ENCODE results near the gene IFNA6. TPM values are rescaled to one million over a fixed set of nuclear protein-coding genes. Genes with fewer than 3 reads are reported as not detected.

IFNA6 gene
- total and polyA plus RNA-seq, 2 of the 4 experiments (the other 2 are of a cell fraction), result not detected

DNA sequence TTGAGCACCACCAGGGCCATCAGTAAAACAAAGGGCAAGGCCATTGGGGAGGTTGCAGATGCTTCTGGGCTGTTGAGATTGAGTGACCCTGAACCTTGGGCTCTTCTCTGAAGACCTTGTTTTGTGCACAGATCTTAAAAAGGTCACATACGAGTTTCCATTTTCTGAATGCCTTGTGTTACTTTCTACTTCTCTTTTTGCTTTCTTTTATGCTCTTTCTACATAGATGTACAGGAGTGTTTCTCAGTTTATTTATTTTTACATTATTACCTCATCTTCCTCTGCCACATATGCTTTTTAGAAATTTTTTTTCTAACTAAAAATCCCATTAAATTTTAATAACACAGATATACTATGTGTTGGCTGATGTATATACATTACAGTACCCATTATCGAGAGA lies 45.5 kb downstream of the IFNA6 start, which contains the start of gene IFNA5:
IFNA5 (minus strand) TSS at position 101 of the 400 bp plus-strand sequence; CDS start at position 44, 57 bp downstream.
- Histone ChIP-seq H2BK20ac (ENCODE audit: low read depth, low read length) (no peak within 1 kb of the TSS), H3K4ac (ENCODE audit: low read depth, low read length) (no peak within 1 kb of the TSS), H4K5ac (ENCODE audit: low read depth, low read length) (no peak within 1 kb of the TSS), H3K14ac (replicated peaks; ENCODE audit: low read depth, low read length) (no peak within 1 kb of the TSS), H3K27me3 (ENCODE audit: control insufficient read depth, insufficient read depth, low read length) (peaks cover 9% of the 10 kb centered on the region), H3K4me2 (ENCODE audit: low read depth, low read length) (no peak within 1 kb of the TSS), H3K4me3 (ENCODE audit: insufficient read depth, low read depth, low read length) (no peak within 1 kb of the TSS), H3K23ac (ENCODE audit: low read depth, low read length) (no peak within 1 kb of the TSS), H3K9ac (ENCODE audit: low read depth, low read length) (no peak within 1 kb of the TSS), H2BK120ac (ENCODE audit: low read depth, low read length) (no peak within 1 kb of the TSS), H4K20me1 (ENCODE audit: insufficient read depth, low read length) (no peaks in the 10 kb centered on the region), H3K36me3 (ENCODE audit: control insufficient read depth, insufficient read depth, low read length) (no peaks in the 10 kb centered on the region), H2AK9ac (replicated peaks; ENCODE audit: low read depth, low read length, poor library complexity) (no peak within 1 kb of the TSS), H2AK5ac (ENCODE audit: low read depth, low read length) (no peak within 1 kb of the TSS), H3K56ac (ENCODE audit: extremely low read depth, insufficient read depth, low read length) (no peak within 1 kb of the TSS), H3K18ac (ENCODE audit: low read depth, low read length) (no peak within 1 kb of the TSS), H4K91ac (ENCODE audit: insufficient read depth, low read depth, low read length) (no peak within 1 kb of the TSS), H2BK15ac (ENCODE audit: low read depth, low read length) (no peak within 1 kb of the TSS), H3K27ac (ENCODE audit: insufficient read depth, low read length) (no peak within 1 kb of the TSS), H3K9me1 (ENCODE audit: insufficient read depth, low read length) (no peaks in the 10 kb centered on the region), H2BK5ac (ENCODE audit: low read depth, low read length, poor library complexity, severe bottlenecking) (no peak within 1 kb of the TSS), H4K8ac (ENCODE audit: low read depth in 2 of 2, low read length in 2 of 2) (no peak within 1 kb of the TSS), H3K79me1 (ENCODE audit: low read depth in 1 of 2, low read length in 2 of 2) (no peaks in the 10 kb centered on the region), H3K9me3 (ENCODE audit: control insufficient read depth, insufficient read depth, low read length) (no peaks in the 10 kb centered on the region), H3K4me1 (ENCODE audit: control insufficient read depth, insufficient read depth, low read length) (no peaks in the 10 kb centered on the region), H2AFZ (replicated peaks; ENCODE audit: low read length, poor library complexity) (no peak within 1 kb of the TSS)
- WGBS, 2 experiments (ENCODE audit: extremely low coverage in 2 of 2, insufficient read length in 1 of 2), result no CpG with 5 or more reads among the region's 2 CpGs
- in situ Hi-C loops (cut with MboI; ENCODE audit: low sequenced_read_pairs) (loop anchor here (25.0 kb wide), 1 partner anchor 957 kb away; no protein-coding TSS in a partner anchor), dilution Hi-C loops (cut with HindIII; ENCODE audit: low sequenced_read_pairs, unreplicated experiment) (no loop called here), intact Hi-C loops (cut with micrococcal nuclease) (no loop called here)
- DNase-seq (no peak), ATAC-seq (ENCODE audit: low read depth) (no peak)
- CTCF ChIA-PET, result no interaction called here
- POLR2A ChIA-PET (ENCODE audit: unreplicated experiment), result no interaction called here
- TF ChIP-seq NFE2L2 (IDR thresholded peaks at IDR 0.05; ENCODE audit: low read depth, low read length), result no peak
- TF ChIP-seq RAD21 (IDR thresholded peaks at IDR 0.05; ENCODE audit: low read length), result no peak
- no peak for TF ChIP-seq MAZ (IDR thresholded peaks at IDR 0.05; ENCODE audit: borderline replicate concordance, low read depth, low read length)
- BruUV-seq (replicated peaks), result no TSS peak

Other genes with a start within 250 kb of the IFNA6 start
- not detected in 2 replicates for gene IFNW1, start 209.1 kb downstream of the IFNA6 start, total RNA-seq (2012; rRNA removed)
- gene IFNW1, start 209.1 kb downstream of the IFNA6 start, polyA plus RNA-seq (2012; rRNA removed), result not detected in 2 replicates
- gene IFNA21, start 184.2 kb downstream of the IFNA6 start, total RNA-seq (2012; rRNA removed), result not detected in 2 replicates
- gene IFNA21, start 184.2 kb downstream of the IFNA6 start, polyA plus RNA-seq (2012; rRNA removed), result not detected in 2 replicates
- gene IFNA4, start 163.3 kb downstream of the IFNA6 start, total RNA-seq (2012; rRNA removed), result not detected in 2 replicates
- not detected in 2 replicates for gene IFNA4, start 163.3 kb downstream of the IFNA6 start, polyA plus RNA-seq (2012; rRNA removed)
- gene IFNA7, start 148.7 kb downstream of the IFNA6 start, total RNA-seq (2012; rRNA removed), result not detected in 2 replicates
- not detected in 2 replicates for gene IFNA7, start 148.7 kb downstream of the IFNA6 start, polyA plus RNA-seq (2012; rRNA removed)
- gene IFNA10, start 143.7 kb downstream of the IFNA6 start, total RNA-seq (2012; rRNA removed), result not detected in 2 replicates
- not detected in 2 replicates for gene IFNA10, start 143.7 kb downstream of the IFNA6 start, polyA plus RNA-seq (2012; rRNA removed)
- gene IFNA16, start 133.6 kb downstream of the IFNA6 start, total RNA-seq (2012; rRNA removed), result not detected in 2 replicates
- not detected in 2 replicates for gene IFNA16, start 133.6 kb downstream of the IFNA6 start, polyA plus RNA-seq (2012; rRNA removed)
- gene IFNA17, start 122.7 kb downstream of the IFNA6 start, total RNA-seq (2012; rRNA removed), result not detected in 2 replicates
- gene IFNA17, start 122.7 kb downstream of the IFNA6 start, polyA plus RNA-seq (2012; rRNA removed), result not detected in 2 replicates
- gene IFNA14, start 110.9 kb downstream of the IFNA6 start, total RNA-seq (2012; rRNA removed), result not detected in 2 replicates
- gene IFNA14, start 110.9 kb downstream of the IFNA6 start, polyA plus RNA-seq (2012; rRNA removed), result not detected in 2 replicates
- gene IFNA5, start 45.6 kb downstream of the IFNA6 start, total RNA-seq (2012; rRNA removed), result not detected in 2 replicates
- gene IFNA5, start 45.6 kb downstream of the IFNA6 start, polyA plus RNA-seq (2012; rRNA removed), result not detected in 2 replicates
- 46.4 and 68.6 TPM in 2 replicates for gene KLHL9, start 15.5 kb downstream of the IFNA6 start, total RNA-seq (2012; rRNA removed)
- gene KLHL9, start 15.5 kb downstream of the IFNA6 start, polyA plus RNA-seq (2012; rRNA removed), result 10.2 and 12.9 TPM in 2 replicates
- not detected in 2 replicates for gene IFNA13, start 17.2 kb upstream of the IFNA6 start, total RNA-seq (2012; rRNA removed)
- gene IFNA13, start 17.2 kb upstream of the IFNA6 start, polyA plus RNA-seq (2012; rRNA removed), result not detected in 2 replicates
- not detected in 2 replicates for gene IFNA2, start 34.5 kb upstream of the IFNA6 start, total RNA-seq (2012; rRNA removed)
- not detected in 2 replicates for gene IFNA2, start 34.5 kb upstream of the IFNA6 start, polyA plus RNA-seq (2012; rRNA removed)
- not detected in 2 replicates for gene IFNA8, start 58.2 kb upstream of the IFNA6 start, total RNA-seq (2012; rRNA removed)
- not detected in 2 replicates for gene IFNA8, start 58.2 kb upstream of the IFNA6 start, polyA plus RNA-seq (2012; rRNA removed)
- gene IFNA1, start 89.6 kb upstream of the IFNA6 start, total RNA-seq (2012; rRNA removed), result not detected in 2 replicates
- gene IFNA1, start 89.6 kb upstream of the IFNA6 start, polyA plus RNA-seq (2012; rRNA removed), result not detected in 2 replicates
- gene IFNE, start 131.4 kb upstream of the IFNA6 start, total RNA-seq (2012; rRNA removed), result 1.8 and 1.9 TPM in 2 replicates
- gene IFNE, start 131.4 kb upstream of the IFNA6 start, polyA plus RNA-seq (2012; rRNA removed), result 0.96 and 1.4 TPM in 2 replicates

Data from IMR-90 (cell line).